GM19328 (cell line): Measurements from ENCODE around the gene TPX2.
A peak's percentile ranks its signal among the peaks of the same experiment; 100 is the strongest.
"Not testable (repeated sequence)": the region's sequence is repeated elsewhere in the genome, so short reads cannot be mapped to it uniquely, and the experiment has no call there.

ENCODE experiments used
- ATAC-seq: cut with Tn5 transposase; IDR thresholded peaks from one replicate; pipeline ENCODE4 v1.9.1; 2021; ENCODE audit warnings: mild to moderate bottlenecking, moderate library complexity; ENCODE audit not compliant: unreplicated experiment

TPX2 gene

GRCh38 chr20:31718952-31719643 lies 20.0 kb upstream of the TPX2 start:
- ATAC-seq, result no peak

- ATAC-seq, result no peak
Measured at GRCh38 chr20:31719644-31720485, 19.2 kb upstream of the TPX2 start.

- ATAC-seq, result no peak
Measured at GRCh38 chr20:31720486-31721407, 18.3 kb upstream of the TPX2 start.

- ATAC-seq, result no peak
Measured at GRCh38 chr20:31721408-31722256, 17.5 kb upstream of the TPX2 start.

- no peak for ATAC-seq
Measured at GRCh38 chr20:31722257-31723068, 16.6 kb upstream of the TPX2 start, which contains the start of gene BCL2L1. BCL2L1 (minus strand) TSS chr20:31722868; CDS start chr20:31722218, 650 bp downstream.

- ATAC-seq, result no peak
Measured at GRCh38 chr20:31723069-31723318, 16.1 kb upstream of the TPX2 start.

GRCh38 chr20:31723319-31724078 lies 15.6 kb upstream of the TPX2 start:
- peak; percentile 90 for ATAC-seq

GRCh38 chr20:31731321-31731717 lies 7.8 kb upstream of the TPX2 start:
- no peak for ATAC-seq

GRCh38 chr20:31739550-31739977 lies 474 bp downstream of the TPX2 start:
- no peak for ATAC-seq

GRCh38 chr20:31740208-31740607 lies 1.1 kb downstream of the TPX2 start:
- ATAC-seq, result no peak

- ATAC-seq, result no peak
Measured at GRCh38 chr20:31740656-31741323, 1.7 kb downstream of the TPX2 start.

- no peak for ATAC-seq
Measured at GRCh38 chr20:31746068-31746878, 7.2 kb downstream of the TPX2 start.

- ATAC-seq, result not testable (repeated sequence)
Measured at GRCh38 chr20:31747028-31747427, 7.9 kb downstream of the TPX2 start.

GRCh38 chr20:31747640-31748039 lies 8.6 kb downstream of the TPX2 start:
- ATAC-seq, result no peak

- ATAC-seq, result no peak
Measured at GRCh38 chr20:31749223-31749622, 10.1 kb downstream of the TPX2 start.

- no peak for ATAC-seq
Measured at GRCh38 chr20:31751126-31751525, 12.0 kb downstream of the TPX2 start.

- ATAC-seq, result no peak
Measured at GRCh38 chr20:31757254-31757653, 18.2 kb downstream of the TPX2 start.
